ENCODE results near the gene SPRED3.

SPRED3 gene

GRCh38 chr19:38374332-38375097, 14.0 kb upstream of the SPRED3 start, which contains the start of gene PSMD8:
Gene PSMD8, plus strand, starts transcription at chr19:38374571. Its CDS starts 31 bp downstream, at chr19:38374602.
- peak; percentile 100 for DNase-seq

DNA sequence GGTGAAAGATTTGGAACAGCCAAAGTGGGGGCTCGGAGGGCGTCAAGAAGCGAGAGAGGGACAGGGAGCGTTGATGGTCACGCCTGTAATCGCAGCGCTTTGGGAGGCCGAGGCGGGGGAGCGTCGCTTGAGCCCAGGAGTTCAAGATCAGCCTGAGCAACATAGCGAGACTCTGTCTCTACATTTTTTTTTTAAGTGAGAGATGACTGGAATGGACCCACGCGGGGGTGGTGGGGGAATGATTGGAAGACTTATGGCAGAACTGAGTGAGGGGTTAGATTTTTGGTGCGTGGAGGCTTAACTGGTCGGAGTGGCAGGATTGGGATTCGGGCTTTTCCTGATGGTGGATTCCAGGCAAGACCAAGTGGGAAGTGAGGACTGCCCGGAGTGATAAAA, 13.4 kb upstream of the SPRED3 start:
- peak; percentile 45 for DNase-seq

GRCh38 chr19:38375748-38376147, 12.7 kb upstream of the SPRED3 start:
- DNase-seq = no peak

GRCh38 chr19:38376576-38376975, 11.9 kb upstream of the SPRED3 start:
- DNase-seq = no peak

GRCh38 chr19:38377052-38377451, 11.4 kb upstream of the SPRED3 start:
- DNase-seq = no peak

GRCh38 chr19:38378866-38379265, 9.6 kb upstream of the SPRED3 start:
- no peak for DNase-seq

- DNase-seq = no peak
Observed at GRCh38 chr19:38381138-38381537, 7.4 kb upstream of the SPRED3 start.

- DNase-seq = no peak
Observed at GRCh38 chr19:38383184-38383583, 5.3 kb upstream of the SPRED3 start.

DNA sequence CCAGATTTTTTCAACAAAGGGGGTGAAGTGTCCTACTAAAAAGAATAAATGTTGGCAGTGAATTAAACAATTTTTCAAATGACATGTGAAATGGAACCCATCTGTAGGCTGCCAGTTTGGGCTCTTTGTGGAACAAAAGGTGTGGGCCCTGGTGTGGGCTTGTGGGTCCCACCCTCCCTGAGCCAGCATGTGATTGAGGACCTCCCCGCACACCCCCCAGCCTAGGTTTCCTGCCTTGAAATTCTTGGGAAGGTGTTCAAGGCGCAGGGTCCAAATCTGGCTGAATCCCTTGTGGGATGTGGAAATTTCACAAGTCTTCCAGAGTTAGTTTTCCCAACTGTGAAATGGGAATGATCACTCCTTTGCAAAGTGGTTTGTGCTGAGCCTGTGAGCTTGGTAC, 4.8 kb upstream of the SPRED3 start:
- DNase-seq = no peak

- peak; percentile 45 for DNase-seq
Observed at GRCh38 chr19:38384209-38385027, 4.1 kb upstream of the SPRED3 start.

GRCh38 chr19:38385057-38385803, 3.3 kb upstream of the SPRED3 start:
- no peak for DNase-seq

DNA sequence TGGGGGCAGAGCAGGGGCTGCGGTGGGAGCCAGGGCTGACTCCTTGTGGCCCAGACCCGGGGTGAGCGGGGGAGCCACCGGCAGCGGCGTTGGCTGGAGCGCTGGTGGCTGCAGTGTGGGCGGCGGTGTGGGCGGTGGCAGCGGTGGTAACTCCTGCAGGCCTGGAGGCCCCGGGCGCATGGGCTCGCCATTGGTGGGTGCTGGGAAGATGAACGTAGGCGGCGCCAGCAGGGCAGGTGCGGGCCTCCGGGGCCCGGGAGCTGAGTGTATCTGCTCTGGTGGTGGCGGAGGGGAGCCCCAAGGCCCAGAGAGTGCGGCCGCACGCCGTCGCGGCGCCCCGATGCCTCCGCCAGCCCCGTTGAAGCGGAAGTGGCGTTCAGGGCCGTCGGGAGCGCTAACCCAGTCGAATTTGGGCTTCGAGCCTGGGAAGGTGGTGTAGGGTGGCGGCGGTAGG, 2.7 kb upstream of the SPRED3 start:
- peak; percentile 64 for DNase-seq

GRCh38 chr19:38386300-38386970, 2.1 kb upstream of the SPRED3 start:
- DNase-seq = no peak

- DNase-seq = peak; percentile 57
Observed at GRCh38 chr19:38386971-38387549, 1.4 kb upstream of the SPRED3 start.

- peak; percentile 86 for DNase-seq
Observed at GRCh38 chr19:38387550-38388348, 748 bp upstream of the SPRED3 start, which contains the start of gene GGN. Gene GGN, minus strand, starts transcription at chr19:38388034. Its CDS starts 773 bp downstream, at chr19:38387261.

DNA sequence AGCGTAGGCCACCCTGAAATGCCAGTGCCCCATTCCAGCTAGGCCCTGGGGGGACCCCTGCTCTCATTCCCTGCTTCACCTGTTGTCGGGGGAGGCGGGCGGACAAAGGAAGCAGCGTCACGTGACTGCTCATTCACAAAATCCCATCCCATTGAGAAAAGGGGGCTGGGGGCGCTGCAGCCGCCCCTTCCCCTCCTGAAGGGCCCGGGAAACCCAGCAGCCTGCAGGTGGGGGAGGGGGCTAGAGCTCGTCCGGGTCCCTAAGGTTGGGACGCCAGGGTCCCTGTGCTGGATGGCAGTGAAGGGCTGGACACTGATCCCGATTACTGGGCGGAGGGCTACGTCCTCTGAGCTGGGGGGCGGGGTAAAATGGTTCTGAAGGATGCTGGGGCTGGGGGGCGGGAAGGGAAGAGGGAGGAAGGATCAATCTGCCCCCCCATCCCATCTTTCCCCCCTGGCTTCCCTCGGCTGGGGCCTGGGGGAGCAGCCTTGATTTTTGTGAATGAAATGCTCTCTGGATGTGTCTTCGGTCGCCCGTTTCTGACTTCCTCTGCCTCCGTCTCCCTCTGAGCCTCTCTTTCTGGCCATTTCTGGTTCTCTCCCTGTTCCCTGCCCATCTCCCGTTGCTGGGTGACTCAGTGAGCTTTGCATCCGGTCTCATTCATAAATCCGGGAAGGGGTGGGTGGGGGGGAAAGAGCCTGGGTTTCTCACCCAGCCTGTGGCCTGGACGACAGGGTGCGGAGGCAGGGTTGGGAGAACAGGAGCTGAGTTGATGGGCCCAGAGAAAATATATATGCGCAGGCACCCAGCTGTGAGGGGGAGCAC, 816 bp downstream of the SPRED3 start:
- DNase-seq = no peak

DNA sequence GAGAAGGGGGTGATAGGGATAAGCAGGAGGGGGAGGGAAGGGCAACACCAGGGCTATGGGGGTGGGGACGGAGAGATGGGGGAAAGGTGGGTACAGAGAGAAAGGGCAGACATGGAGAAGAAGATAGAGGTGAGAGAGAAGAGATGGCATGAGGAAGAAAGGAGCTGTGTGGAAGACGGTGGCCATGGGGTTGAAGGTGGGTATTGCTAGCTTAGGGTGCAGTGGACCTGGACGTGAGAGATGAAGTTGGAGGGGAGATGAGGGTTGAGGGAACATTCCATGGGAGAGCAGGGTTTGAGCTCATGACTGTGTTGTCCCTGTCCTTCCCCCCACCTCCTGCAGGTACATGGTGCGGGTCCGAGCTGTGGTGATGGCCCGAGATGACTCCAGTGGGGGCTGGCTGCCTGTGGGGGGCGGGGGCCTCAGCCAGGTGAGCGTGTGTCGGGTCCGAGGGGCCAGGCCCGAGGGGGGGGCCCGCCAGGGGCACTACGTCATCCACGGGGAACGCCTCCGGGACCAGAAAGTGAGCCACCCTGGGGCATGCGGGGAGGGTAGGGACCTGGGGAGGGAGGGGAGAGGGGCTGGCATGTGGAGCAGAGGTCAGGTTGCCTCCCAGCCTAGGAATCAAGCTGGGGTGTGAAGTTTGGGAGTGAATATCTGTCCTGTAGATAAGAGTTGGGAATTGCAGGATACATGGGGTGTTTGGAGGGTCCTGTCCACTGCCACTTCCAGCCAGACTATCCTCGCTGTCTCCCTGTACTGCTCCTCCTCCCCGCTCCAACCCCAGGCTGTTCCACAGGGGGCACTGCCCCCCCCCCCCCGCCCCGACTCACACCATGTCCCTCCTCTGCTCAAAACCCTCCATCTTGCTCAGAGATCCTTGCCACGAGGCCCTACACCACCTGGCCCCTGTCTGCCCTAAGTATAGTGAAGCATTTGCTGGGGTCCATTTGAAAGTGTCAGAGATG, 1.7 kb downstream of the SPRED3 start:
- DNase-seq = no peak

GRCh38 chr19:38391911-38392464, 3.5 kb downstream of the SPRED3 start:
- DNase-seq = no peak

Measured in hematopoietic multipotent progenitor cell treated with erythropoietin and hydrocortisone succinate and interleukin-3 and kit ligand, for 6 days (in vitro differentiated cells).